Measurements from ENCODE around the gene NBL1.

NBL1 gene

GRCh38 chr1:19645411-19646251, 1.5 kb downstream of the NBL1 start:
- DNase-seq (ENCODE audit: low read depth in 2 of 2) = no peak

GRCh38 chr1:19646377-19647319, 2.5 kb downstream of the NBL1 start:
- no peak for DNase-seq (ENCODE audit: low read depth in 2 of 2)

GRCh38 chr1:19647643-19648042, 3.5 kb downstream of the NBL1 start:
- no peak for DNase-seq (ENCODE audit: low read depth in 2 of 2)

GRCh38 chr1:19648239-19648638, 4.1 kb downstream of the NBL1 start:
- no peak for DNase-seq (ENCODE audit: low read depth in 2 of 2)

- DNase-seq (ENCODE audit: low read depth in 2 of 2) = no peak
Measured at GRCh38 chr1:19648689-19649088, 4.6 kb downstream of the NBL1 start.

- DNase-seq (ENCODE audit: low read depth in 2 of 2) = no peak
Measured at GRCh38 chr1:19650416-19651140, 6.5 kb downstream of the NBL1 start.

- peak in 1 of 2 donors; percentile 17 for DNase-seq (ENCODE audit: low read depth in 2 of 2)
Measured at GRCh38 chr1:19651141-19651737, 7.1 kb downstream of the NBL1 start.

GRCh38 chr1:19654386-19654785, 10.3 kb downstream of the NBL1 start:
- no peak for DNase-seq (ENCODE audit: low read depth in 2 of 2)

GRCh38 chr1:19654886-19655717, 11.0 kb downstream of the NBL1 start:
- no peak for DNase-seq (ENCODE audit: low read depth in 2 of 2)

GRCh38 chr1:19655718-19656080, 11.6 kb downstream of the NBL1 start:
- DNase-seq (ENCODE audit: low read depth in 2 of 2) = no peak

- DNase-seq (ENCODE audit: low read depth in 2 of 2) = no peak
Measured at GRCh38 chr1:19656134-19656779, 12.1 kb downstream of the NBL1 start.

GRCh38 chr1:19656780-19657466, 12.8 kb downstream of the NBL1 start:
- DNase-seq (ENCODE audit: low read depth in 2 of 2) = no peak

- no peak for DNase-seq (ENCODE audit: low read depth in 2 of 2)
Measured at GRCh38 chr1:19657511-19657910, 13.4 kb downstream of the NBL1 start.

GRCh38 chr1:19658186-19658585, 14.1 kb downstream of the NBL1 start:
- no peak for DNase-seq (ENCODE audit: low read depth in 2 of 2)

GRCh38 chr1:19661721-19662228, 17.7 kb downstream of the NBL1 start:
- no peak for DNase-seq (ENCODE audit: low read depth in 2 of 2)

- no peak for DNase-seq (ENCODE audit: low read depth in 2 of 2)
Measured at GRCh38 chr1:19662313-19662712, 18.2 kb downstream of the NBL1 start.

GRCh38 chr1:19664453-19665185, 20.5 kb downstream of the NBL1 start, which contains the start of gene HTR6:
HTR6 (plus strand) TSS chr1:19664875; CDS start chr1:19665754, 879 bp downstream.
- DNase-seq (ENCODE audit: low read depth in 2 of 2) = no peak

GRCh38 chr1:19665186-19665495, 21.0 kb downstream of the NBL1 start:
- no peak for DNase-seq (ENCODE audit: low read depth in 2 of 2)

Data from stimulated activated CD8-positive, alpha-beta memory T cell treated with anti-CD3 and anti-CD28 coated beads, Interleukin-7, amount 100 ng/mL, for 4 hours (primary cell).